ENCODE data around the gene NRTN.
"Not testable (repeated sequence)": the region's sequence is repeated elsewhere in the genome, so short reads cannot be mapped to it uniquely, and the experiment has no call there.

The NRTN gene

DNA sequence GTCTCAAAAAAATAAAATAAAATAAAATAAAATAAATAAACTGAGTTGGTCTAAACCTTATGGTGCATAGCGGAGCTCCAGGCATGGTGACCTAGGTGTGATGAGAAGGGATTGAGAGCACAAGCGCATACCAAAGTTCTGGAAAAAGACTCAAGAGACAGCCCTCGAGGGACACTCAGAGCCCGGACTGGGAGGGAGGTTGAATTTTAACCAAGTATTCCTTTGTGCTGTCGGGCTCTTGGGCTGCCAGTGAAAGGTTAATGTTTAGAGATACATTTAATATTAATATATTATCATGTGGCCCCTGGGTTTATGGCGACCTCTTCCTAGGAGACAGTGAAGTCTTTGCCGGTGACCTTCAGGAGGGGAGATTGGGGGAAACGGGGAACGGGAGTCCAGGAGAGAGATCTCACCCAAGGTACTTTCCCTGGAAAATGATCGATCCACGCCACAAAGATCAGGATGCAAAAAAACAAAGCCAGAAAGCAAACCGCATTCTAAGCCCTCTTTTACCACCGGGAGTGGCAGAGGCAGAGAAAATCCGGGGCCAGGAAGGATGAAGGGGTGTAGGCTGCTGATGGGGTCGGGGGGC lies 33.0 kb downstream of the NRTN start:
- no peak for DNase-seq (ENCODE audit: low read depth)
- TF ChIP-seq, protein P1, sequence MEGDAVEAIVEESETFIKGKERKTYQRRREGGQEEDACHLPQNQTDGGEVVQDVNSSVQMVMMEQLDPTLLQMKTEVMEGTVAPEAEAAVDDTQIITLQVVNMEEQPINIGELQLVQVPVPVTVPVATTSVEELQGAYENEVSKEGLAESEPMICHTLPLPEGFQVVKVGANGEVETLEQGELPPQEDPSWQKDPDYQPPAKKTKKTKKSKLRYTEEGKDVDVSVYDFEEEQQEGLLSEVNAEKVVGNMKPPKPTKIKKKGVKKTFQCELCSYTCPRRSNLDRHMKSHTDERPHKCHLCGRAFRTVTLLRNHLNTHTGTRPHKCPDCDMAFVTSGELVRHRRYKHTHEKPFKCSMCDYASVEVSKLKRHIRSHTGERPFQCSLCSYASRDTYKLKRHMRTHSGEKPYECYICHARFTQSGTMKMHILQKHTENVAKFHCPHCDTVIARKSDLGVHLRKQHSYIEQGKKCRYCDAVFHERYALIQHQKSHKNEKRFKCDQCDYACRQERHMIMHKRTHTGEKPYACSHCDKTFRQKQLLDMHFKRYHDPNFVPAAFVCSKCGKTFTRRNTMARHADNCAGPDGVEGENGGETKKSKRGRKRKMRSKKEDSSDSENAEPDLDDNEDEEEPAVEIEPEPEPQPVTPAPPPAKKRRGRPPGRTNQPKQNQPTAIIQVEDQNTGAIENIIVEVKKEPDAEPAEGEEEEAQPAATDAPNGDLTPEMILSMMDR (IDR thresholded peaks at IDR 0.05; ENCODE audit: insufficient read depth, low read depth, low read length, missing control alignments) = no peak
- H3K4me3 ChIP-seq (ENCODE audit: low read length) = no peak overlapping the region

DNA sequence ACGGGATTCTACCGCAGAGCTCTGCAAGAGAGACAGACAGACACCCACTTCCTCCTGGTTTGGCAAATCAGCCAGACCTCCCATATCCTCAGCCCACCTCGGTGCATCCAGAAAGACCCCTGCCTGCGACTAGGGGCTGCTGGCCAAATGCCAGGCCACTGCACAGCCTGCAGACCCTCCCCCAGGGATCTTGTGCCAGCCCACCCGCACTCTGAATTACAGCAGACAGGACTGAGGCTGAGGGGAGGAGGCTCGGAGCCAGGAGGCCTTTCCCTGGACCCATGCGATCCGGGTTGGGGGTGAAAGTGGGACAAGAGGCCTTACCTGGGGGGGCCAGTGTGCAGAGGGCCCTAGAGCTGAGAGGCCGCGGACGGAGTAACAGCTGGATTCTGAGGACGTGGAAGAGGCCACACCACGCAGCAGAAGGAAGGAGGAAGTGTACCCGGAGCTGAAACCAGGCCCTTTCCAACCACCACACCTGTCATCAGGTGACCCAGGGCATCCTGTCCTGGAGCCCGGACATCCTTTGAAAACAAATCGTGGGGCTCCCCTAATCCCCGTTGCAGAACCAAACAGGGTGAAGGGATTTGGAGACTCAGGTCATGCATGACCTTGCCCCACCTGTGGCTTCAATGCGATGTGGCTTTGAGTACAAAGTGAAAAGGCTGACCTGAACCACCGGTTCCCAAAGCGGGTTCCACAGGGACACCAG lies 33.6 kb downstream of the NRTN start:
- H3K4me3 ChIP-seq (ENCODE audit: low read length) = no peak overlapping the region
- TF ChIP-seq, protein P1 (IDR thresholded peaks at IDR 0.05; ENCODE audit: insufficient read depth, low read depth, low read length, missing control alignments) = no peak
- no peak for DNase-seq (ENCODE audit: low read depth)

DNA sequence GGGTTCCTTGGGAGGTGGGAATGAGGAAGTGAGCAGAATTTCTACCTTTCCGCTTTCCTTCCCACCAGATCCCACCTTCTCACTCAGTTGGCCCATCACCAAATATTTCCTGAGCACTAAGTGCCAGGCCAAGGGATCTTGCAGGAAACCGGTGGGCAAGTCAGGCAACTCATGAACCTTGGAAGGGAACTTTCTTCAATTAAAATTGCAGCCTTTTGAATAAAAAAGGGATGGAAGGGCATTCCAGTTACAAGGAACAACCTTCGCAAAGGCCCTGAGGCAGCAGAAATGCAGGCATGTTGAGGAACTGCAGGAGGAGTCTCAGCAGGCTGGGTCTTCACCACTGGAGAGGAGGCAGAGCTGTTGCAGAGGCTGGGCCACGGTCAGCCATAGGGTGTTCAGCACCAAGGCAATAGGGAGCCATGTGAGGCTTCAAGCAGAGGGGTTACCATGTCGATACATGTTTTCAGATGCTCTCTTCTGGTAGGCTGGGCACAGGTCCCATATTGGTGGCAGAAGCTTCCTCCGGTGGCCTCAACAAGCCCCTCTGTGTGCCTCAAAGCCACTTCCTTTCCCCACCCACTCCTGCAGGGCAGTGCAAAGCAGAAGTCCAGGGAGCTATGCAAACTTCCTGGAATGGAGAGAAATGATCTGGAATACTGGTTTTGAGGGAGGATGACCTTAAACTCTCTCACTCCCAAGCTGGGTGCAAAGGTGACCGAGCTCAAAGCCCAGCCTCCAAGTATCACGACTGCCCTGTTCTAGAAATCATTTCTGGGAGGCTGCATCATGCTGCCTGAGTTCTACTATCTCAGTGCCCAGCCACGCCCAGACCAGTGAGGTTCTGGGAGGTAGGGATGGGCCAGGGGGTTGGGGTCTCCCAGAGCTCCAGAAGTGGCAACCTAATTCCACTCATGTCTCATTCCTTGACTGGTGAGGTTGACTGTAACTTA lies 34.5 kb downstream of the NRTN start, which contains the start of gene FUT6:
FUT6 (minus strand) TSS at position 638 of the 953 bp plus-strand sequence. CDS start 7,135 bp downstream, outside the sequence.
- no peak within 1 kb of the TSS for H3K4me3 ChIP-seq (ENCODE audit: low read length)
- DNase-seq (ENCODE audit: low read depth) = no peak
- TF ChIP-seq, protein P1 (IDR thresholded peaks at IDR 0.05; ENCODE audit: insufficient read depth, low read depth, low read length, missing control alignments) = no peak

DNA sequence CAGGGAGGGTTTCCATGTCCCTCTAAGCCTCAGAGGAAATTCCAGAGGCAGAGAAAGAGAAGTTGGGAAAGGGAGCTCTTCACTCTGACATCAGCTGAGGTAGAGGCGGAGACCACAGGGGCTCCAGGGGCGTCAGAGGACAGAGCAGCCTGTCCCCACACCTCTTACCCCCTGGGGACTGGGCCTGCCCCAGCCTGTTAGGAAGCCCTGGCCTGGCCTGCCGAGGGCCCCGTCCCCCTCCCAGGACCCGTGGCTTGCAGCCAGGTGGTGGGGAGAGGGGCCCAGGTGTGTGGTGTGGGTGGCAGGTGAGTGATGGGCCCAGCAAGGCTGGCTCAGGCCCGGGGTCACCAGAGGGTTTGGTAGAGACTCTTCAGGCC lies 36.9 kb downstream of the NRTN start:
- H3K4me3 ChIP-seq (ENCODE audit: low read length); DNase-seq (ENCODE audit: low read depth): not testable (repeated sequence)

DNA sequence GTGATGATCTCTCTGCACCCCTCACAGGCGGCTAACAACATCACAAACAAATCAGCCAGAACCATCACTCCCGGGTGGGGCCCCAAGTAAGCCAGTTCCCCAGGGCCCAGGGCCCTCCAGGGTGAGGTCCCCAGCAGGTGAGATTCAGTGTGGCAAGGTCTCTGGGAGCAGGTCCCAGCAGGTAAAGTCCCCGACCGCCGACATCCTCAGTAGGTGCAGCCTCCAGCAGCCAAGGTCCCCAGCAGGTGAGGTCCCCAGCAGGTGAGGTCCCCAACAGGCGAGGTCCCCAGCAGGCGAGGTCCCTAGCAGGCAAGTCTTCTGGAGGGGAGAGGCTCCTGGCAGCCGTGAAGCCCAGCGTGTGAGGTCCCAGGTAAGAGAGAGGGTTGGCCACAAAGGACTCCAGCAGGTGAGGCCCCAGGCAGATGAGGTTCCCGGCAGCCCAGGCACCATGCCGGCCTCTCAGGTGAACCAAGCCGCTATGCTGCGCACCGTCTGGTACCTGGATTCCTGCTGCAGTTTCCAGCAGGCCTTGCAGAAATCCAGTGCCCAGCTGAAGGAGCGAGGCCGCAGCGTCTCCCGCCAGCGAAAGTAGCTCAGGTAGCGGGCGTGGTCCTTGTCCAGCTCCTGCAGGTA lies 38.5 kb downstream of the NRTN start:
- DNase-seq (ENCODE audit: low read depth) = no peak
- H3K4me3 ChIP-seq (ENCODE audit: low read length) = no peak overlapping the region
- TF ChIP-seq, protein P1 (IDR thresholded peaks at IDR 0.05; ENCODE audit: insufficient read depth, low read depth, low read length, missing control alignments) = no peak

DNA sequence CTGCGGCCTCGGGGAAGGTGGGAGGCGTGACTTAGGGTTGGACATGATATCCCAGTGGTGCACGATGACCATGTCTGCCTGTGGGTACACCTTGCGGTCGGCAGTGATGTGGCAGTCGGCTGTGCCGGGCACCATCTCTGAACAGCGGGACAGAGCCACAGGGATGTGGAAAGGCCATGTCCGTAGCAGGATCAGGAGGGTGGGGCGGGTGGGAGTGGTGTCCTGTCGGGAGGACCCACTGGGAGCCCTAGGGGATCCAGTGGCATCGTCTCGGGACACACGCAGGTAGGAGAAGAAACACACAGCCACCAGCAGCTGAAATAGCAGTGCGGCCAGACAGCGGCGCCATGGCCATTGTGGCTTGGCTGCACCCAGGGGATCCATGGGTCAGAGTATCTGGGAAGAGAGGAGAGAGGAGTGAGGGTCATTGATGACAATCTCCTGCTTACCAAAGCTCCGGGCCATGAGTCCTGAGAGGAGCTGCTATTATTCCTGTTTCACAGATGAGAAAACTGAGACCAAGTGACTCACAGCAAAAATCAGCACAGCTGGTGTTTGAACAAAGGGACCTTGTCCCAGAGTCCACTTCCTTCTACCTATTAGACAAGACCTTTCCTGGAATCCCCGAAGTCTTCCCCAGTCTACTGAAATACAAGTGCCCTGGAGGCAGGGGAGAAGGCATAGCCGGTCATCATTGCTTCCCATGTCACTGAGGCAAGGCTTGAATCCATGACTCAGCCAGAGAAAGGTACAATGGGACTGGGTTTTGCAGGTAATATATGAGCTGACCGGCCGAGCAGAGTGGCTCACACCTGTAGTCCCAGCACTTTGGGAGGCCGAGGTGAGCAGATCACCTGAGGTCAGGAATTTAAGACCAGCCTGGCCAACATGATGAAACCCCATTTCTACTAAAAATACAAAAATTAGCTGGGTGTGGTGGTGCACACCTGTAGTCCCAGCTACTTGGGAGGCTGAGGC lies 39.9 kb downstream of the NRTN start:
- DNase-seq (ENCODE audit: low read depth) = no peak
- TF ChIP-seq, protein P1 (IDR thresholded peaks at IDR 0.05; ENCODE audit: insufficient read depth, low read depth, low read length, missing control alignments) = no peak
- H3K4me3 ChIP-seq (ENCODE audit: low read length) = no peak overlapping the region

DNA sequence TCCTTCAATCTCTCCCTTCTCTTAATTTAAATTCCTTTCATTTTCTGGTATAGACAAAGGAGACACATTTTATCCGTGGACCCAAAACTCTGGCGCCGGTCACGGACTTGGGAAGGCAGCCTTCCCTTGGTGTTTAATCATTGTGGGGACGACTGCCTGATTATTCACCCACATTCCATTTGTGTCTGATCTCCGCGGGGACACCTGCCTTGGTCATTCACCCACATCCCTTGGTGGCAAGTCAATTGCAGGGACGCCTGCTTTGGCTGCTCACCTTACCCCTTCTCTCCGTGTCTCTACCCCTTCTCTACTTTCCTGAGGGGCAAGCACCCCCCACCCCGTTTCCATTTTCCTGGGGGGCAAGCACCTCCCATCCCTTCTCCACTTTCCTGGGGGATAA lies 43.0 kb downstream of the NRTN start:
- DNase-seq (ENCODE audit: low read depth); H3K4me3 ChIP-seq (ENCODE audit: low read length): not testable (repeated sequence)

DNA sequence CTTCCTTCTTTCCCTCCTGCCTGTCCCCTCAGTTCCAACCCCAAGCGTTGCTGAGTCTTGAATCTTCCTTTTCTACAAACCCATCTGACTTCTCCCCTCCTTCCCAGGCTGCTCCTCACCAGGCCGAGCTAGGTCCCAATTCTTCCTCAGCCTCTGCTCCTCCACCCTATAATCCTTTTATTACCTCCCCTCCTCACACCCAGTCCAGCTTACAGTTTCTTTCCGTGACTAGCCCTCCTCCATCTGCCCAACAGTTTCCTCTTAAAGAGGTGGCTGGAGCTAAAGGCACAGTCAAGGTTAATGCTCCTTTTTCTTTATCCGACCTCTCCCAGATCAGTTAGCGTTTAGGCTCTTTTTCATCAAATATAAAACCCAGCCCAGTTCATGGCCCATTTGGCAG lies 43.8 kb downstream of the NRTN start:
- DNase-seq (ENCODE audit: low read depth); H3K4me3 ChIP-seq (ENCODE audit: low read length): not testable (repeated sequence)
